COLO668 (cell line): Measurements from ENCODE around the gene RAB10.
A peak's percentile ranks its signal among the peaks of the same experiment; 100 is the strongest.
"Not testable (repeated sequence)": the region's sequence is repeated elsewhere in the genome, so short reads cannot be mapped to it uniquely, and the experiment has no call there.

ENCODE experiments used
- DNase-seq: peaks from one replicate; lab custom pipeline; 2025; ENCODE audit not compliant: unreplicated experiment; lab: John Stamatoyannopoulos, UW

The RAB10 gene

GRCh38 chr2:26144953-26145680 lies 111.2 kb downstream of the RAB10 start:
- DNase-seq = peak; percentile 56

DNA sequence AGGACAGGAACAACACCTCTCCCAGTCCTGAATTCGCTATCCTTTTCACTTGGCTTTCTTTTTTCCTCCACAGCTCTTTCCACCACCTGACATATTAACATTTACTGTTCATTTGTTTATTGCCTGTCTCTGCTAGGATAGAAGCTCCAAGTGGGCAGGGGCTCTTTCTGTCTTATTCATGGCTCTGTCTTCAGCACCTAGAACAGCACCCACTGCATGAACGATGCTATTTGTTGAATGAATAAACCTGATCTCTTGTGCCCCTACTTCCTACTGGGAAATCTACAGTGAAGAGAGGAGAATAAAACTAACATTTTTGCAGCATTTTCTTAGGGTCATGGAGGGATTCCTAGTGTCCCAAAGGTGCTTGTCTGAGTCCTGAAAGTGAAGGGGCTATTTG lies 114.6 kb downstream of the RAB10 start:
- no peak for DNase-seq

GRCh38 chr2:26150243-26150642 lies 116.4 kb downstream of the RAB10 start:
- DNase-seq = no peak

GRCh38 chr2:26157580-26157979 lies 123.7 kb downstream of the RAB10 start:
- DNase-seq = no peak

DNA sequence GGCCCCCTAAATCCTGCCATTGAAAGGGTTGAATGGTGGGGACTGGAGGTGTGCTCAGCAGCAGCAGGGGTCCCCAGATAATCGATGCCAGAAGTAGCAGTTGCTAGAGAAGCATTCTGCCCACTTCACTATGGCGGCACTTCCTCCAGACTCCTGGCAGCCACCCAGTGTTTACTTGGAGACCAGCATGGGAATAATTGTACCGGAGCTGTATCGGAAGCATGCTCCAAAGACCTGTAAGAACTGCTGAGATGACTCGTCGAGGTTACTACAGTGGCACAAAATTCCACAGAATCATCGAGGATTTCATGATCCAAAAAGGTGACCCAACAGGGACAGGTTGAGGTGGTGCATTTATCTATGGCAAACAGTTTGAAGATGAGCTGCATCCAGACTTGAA lies 128.0 kb downstream of the RAB10 start:
- DNase-seq = no peak

DNA sequence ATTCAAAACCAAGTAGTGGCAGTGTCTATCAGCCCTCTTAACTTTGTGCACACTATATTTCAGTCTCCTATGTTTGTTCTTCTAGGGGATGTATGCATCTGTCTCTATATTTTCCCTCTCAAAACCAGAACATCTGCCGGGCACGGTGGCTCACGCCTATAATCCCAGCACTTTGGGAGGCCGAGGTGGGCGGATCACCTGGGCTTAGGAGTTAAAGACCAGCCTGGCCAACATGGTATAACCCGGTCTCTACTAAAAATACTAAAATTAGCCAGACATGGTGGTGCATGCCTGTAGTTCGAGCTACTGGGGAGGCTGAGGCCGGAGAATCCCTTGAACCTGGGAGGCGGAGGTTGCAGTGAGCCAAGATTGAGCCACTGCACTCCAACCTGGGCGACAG lies 129.1 kb downstream of the RAB10 start:
- no peak for DNase-seq

GRCh38 chr2:26164231-26164630 lies 130.3 kb downstream of the RAB10 start:
- no peak for DNase-seq

- no peak for DNase-seq
These were observed 130.8 kb downstream of the RAB10 start for GRCh38 chr2:26164641-26165211.

DNA sequence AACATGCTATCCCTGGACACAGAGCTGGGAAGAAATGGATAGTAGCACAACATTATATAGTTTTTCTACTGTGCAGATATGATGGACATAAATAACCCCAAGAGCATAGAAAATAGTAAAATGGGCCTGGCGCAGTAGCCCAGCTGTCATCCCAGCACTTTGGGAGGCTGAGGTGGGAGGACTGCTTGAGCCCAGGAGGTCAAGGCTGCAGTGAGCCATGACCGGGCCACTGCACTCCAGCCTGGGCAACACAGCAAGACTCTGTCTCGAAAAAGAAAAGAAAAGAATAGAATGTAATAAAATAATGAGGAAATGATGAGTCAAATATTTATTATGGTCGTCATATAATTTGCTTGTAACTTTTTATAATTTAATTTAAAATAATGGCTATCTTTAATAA lies 131.5 kb downstream of the RAB10 start:
- DNase-seq = no peak

DNA sequence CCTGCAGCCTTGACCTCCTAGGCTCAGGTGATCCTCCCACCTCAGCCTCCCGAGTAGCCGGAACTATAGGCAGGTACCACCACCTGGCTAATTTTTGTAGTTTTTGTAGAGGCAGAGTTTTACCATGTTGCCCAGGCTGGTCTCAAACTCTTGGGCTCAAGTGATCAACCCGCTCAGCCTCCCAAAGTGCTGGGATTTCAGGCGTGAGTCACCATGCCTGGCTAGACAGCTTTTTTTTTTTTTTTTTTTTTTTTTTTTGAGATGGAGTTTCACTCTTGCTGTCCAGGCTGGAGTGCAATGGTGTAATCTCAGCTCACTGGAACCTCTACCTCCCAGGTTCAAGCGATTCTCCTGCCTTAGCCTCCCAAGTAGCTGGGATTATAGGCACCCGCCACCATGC lies 132.7 kb downstream of the RAB10 start:
- not testable (repeated sequence) for DNase-seq

DNA sequence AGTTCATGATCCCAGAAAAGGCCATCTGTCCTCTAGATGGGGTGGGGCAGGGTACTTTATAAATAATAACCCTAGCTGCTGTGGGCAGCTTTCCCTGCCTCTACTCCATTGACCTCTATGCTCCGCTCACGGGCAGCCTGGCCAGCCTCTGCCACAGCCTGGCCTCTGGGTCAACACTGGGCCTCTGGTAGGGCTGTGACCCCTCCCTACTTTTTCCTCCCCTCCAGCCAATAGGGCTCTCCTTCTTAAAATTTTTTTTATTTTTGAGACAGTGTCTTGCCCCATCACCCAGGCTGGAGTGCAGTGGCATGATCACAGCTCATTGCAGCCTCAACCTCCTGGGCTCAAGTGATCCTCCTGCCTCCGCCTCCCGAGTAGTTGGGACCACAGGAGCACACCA lies 134.9 kb downstream of the RAB10 start:
- no peak for DNase-seq

- DNase-seq = no peak
These were observed 135.3 kb downstream of the RAB10 start for GRCh38 chr2:26169226-26169625.

DNA sequence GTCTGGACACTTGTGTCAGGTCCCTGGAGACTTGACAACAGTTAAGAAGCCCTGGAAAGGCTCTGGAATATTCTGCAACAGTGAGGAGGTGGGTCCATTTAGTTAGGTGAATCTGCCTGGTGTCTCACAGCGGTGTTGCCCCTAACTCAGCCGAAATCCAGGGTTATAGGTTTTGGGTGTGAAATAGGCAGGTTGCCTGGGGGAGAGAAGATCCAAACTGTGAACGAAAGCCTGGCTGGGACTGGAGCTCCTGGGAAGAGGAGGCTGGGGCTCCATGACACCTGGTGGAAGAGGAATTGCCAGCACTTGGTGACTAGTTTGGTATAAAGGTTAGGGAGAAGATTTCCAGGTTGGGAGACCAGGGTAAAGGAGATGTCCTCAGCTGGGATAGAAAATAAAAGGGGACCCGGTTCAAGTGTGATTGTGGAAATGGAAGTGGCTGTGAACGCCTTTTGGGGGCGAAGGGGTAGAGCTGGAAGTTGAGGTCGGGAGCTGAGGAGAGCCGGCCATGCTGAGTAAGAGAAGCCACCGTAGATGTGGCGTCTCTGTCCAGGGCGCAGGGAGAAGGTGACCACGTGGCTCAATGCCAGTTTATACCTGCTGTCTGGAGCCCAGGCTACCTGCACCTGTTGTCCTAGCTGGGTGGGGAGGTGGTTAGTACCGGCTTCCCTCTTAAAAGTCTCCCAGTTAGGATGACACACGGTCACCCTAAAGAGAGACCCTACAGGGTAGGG lies 136.0 kb downstream of the RAB10 start:
- DNase-seq = no peak

- DNase-seq = no peak
These were observed 136.9 kb downstream of the RAB10 start for GRCh38 chr2:26170795-26171194.

GRCh38 chr2:26172189-26172870 lies 138.4 kb downstream of the RAB10 start:
- no peak for DNase-seq

- DNase-seq = peak; percentile 32
These were observed 139.2 kb downstream of the RAB10 start, which contains the start of gene GAREM2 for GRCh38 chr2:26172871-26173775. TSS of gene GAREM2 (plus strand) at chr2:26173088. CDS start at chr2:26173221, 133 bp downstream.

- no peak for DNase-seq
These were observed 140.0 kb downstream of the RAB10 start for GRCh38 chr2:26173776-26174482.

DNA sequence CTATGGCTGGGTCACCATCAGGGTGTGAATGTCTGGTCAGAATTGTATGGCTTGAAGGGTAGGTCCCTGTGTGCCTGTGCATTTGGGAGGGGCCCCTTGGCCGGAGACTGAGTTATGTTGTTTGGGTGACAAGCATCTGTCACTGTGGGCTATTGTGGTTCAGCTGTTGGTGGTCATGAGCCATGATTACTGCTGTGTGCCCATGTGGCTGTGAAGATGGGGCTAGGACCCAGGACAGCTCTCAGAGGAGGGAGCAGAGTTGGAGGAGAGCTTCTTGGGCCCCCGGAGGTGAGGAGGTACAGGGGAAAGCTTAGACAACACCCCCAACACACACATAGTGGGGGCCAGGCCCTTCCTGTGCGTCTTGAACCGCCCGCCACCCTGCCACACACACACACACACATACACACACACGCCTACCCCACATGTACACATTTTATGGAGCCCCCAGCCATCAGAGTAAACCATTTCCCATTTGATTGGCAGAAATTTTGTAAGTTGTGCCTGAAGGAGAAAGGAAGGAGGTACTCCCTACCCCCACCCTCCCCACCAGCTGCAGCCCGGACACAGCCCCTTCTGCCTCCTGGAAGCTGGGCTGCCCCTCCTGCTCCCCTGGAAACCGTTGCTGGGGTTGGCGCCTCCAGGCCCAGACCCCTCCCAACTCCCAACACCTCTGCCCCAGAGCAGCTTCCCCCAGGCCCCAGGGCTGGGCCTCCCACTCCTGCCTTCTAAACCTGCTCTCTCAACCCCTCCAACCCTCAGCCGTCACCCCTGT lies 141.0 kb downstream of the RAB10 start:
- no peak for DNase-seq
